IPS-18a (cell line): ENCODE results near the gene FOXJ2.
"Not testable (repeated sequence)": the region's sequence is repeated elsewhere in the genome, so short reads cannot be mapped to it uniquely, and the experiment has no call there.

ENCODE experiments used
- H3K27ac ChIP-seq: one replicate; pipeline ENCODE4 v1.5.1; 2013; ENCODE audit warnings: low read length
- H3K27me3 ChIP-seq: one replicate; pipeline ENCODE4 v1.6.1; 2013; ENCODE audit warnings: mild to moderate bottlenecking, low read length; ENCODE audit not compliant: control insufficient read depth, insufficient read depth
- H3K36me3 ChIP-seq: one replicate; pipeline ENCODE4 v1.6.1; 2013; ENCODE audit warnings: low read depth, low read length; ENCODE audit not compliant: control insufficient read depth
- H3K4me1 ChIP-seq: one replicate; pipeline ENCODE4 v1.6.1; 2013; ENCODE audit warnings: low read depth, low read length; ENCODE audit not compliant: control insufficient read depth
- H3K4me3 ChIP-seq: one replicate; pipeline ENCODE4 v1.5.1; 2013; ENCODE audit warnings: low read length
- H3K9ac ChIP-seq: one replicate; pipeline ENCODE4 v1.6.1; 2013; ENCODE audit warnings: mild to moderate bottlenecking, low read length, moderate library complexity
- H3K9me3 ChIP-seq: one replicate; pipeline ENCODE4 v1.6.1; 2013; ENCODE audit warnings: low read depth, low read length; ENCODE audit not compliant: control insufficient read depth

The FOXJ2 gene

DNA sequence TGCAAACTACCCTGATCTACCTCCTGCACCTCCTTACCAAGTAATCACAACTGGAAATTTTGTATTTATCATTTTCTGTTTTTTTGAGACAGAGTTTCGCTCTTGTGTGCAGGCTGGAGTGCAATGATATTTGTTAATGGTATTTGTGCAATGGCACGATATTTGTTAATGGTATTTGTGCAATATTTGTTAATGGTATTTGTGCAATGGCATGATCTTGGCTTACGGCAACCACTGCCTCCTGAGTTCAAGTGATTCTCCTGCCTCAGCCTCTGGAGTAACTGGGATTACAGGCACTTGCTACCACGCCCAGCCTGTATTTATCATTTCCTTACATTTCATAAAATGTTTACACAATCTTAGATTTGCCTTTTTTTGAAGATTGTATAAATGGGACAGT is 43.9 kb downstream of the FOXJ2 start:
- no peaks in the 10 kb centered on the region for H3K27me3 ChIP-seq
- H3K36me3 ChIP-seq, result no peaks in the 10 kb centered on the region
- peaks cover 18% of the 10 kb centered on the region for H3K4me1 ChIP-seq
- no peak overlapping the region for H3K4me3 ChIP-seq
- no peaks in the 10 kb centered on the region for H3K9me3 ChIP-seq
- no peak overlapping the region for H3K27ac ChIP-seq
- H3K9ac ChIP-seq, result no peak overlapping the region

DNA sequence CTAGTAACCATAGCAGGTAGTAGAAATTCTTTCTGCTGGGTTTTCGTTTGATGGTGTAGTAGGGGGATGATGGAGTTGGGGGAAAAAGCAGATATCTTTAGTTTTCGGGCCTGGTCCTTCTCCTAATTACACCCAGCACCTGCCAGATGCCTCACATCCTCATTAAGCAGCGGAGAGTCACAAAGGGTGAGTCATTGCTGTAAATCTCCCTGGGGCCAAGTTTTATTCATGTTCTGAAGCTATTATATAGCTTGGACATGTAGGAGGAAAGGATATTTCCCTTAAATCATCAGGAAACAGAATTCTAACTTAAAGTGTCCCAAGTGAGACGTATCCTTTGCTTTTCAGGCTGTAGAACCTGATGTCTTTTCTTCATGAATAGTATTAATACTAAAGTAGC is 44.7 kb downstream of the FOXJ2 start:
- H3K4me1 ChIP-seq, result peaks cover 18% of the 10 kb centered on the region
- no peak overlapping the region for H3K4me3 ChIP-seq
- no peaks in the 10 kb centered on the region for H3K9me3 ChIP-seq
- no peak overlapping the region for H3K27ac ChIP-seq
- H3K9ac ChIP-seq, result no peak overlapping the region
- no peaks in the 10 kb centered on the region for H3K27me3 ChIP-seq
- no peaks in the 10 kb centered on the region for H3K36me3 ChIP-seq

DNA sequence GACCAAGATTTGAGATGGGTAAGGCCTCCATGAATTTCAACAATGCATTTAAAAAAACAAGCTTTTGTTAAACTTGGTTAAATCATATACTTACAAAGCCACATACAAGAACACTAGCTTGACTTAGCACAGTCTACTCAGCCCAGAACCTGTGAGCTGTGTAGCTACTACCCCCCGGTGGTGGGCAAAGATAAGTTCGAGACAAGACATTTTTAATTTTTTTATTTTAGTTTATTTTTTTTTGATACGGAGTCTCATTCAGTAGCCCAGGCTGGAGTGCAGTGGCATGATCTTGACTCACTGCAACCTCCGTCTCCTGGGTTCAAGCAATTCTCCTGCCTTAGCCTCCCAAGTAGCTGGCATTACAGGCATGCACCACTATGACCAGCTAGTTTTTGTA is 45.9 kb downstream of the FOXJ2 start:
- Histone ChIP-seq H3K36me3 (no peaks in the 10 kb centered on the region), H3K9ac (no peak overlapping the region), H3K4me3 (no peak overlapping the region), H3K9me3 (no peaks in the 10 kb centered on the region), H3K27ac (no peak overlapping the region), H3K4me1 (peaks cover 18% of the 10 kb centered on the region), H3K27me3 (no peaks in the 10 kb centered on the region)

DNA sequence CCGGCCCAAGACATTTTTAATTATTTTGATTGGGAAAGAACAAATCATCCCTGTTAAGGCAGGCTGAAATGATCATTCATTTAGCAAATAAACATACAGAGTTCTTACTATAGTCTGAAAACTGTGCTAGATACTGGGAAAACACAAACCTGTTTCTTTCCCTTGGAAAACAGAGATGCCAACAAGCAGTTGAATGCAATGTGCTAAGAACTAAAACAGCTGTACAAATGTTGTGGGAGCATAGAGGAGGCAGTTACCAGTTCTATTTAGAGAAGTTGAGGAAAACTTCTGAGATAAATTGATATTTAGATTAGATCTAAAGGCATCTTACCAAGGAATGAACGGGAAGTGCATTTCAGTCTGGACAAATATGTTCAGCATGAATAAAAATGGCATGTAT is 46.4 kb downstream of the FOXJ2 start:
- H3K4me3 ChIP-seq, result no peak overlapping the region
- H3K27ac ChIP-seq, result no peak overlapping the region
- peaks cover 18% of the 10 kb centered on the region for H3K4me1 ChIP-seq
- no peaks in the 10 kb centered on the region for H3K36me3 ChIP-seq
- H3K9me3 ChIP-seq, result no peaks in the 10 kb centered on the region
- no peaks in the 10 kb centered on the region for H3K27me3 ChIP-seq
- no peak overlapping the region for H3K9ac ChIP-seq

DNA sequence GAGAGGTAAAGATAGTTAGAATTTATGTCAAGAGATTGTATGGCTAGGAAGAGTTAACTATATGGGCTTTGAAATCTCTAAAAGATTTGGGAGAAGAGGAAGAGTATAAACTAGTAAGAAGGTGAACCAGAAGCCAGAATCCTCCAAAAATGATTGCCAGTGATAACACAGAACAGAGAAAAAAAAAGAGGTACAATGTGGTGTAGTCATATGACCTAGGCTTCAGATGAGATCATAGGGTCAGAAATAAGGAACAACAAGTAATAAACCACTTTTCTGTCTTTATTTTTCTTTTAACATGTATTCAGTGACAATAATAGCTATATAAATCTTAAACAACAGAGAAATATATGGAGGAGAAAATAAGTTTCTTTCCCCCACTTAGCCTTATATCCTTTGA is 47.6 kb downstream of the FOXJ2 start:
- Histone ChIP-seq H3K27ac (no peak overlapping the region), H3K36me3 (no peaks in the 10 kb centered on the region), H3K4me1 (peaks cover 18% of the 10 kb centered on the region), H3K27me3 (no peaks in the 10 kb centered on the region), H3K4me3 (no peak overlapping the region), H3K9ac (no peak overlapping the region), H3K9me3 (no peaks in the 10 kb centered on the region)

DNA sequence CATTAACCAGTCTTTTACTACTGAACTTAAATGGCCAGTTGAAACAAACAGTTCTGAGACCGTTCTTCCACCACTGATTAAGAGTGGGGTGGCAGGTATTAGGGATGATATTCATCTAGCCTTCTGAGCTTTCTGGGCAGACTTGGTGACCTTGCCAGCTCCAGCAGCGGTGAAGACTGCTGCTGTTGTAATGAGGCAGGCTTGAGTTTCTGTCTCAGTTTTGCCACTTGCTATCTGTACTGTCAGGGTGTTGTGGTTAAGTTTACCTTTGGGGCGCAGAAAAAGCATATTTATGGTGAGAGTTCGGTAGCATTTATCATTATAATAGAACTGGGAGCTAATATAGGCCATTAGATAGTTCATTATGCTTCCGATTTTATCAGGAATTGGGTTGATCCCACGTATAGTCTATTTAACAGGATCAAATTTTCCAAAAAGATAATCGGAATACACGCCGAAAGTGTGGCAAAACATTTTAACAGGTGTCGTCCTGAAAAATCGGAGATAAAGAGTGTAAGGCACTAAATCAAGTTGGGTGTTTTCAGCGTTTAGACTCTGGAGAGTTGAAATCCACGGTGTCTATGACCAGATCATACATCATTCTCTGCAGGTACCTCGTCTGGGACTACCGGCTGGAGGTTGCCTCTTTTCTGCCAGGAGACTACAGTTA is 48.9 kb downstream of the FOXJ2 start:
- Histone ChIP-seq H3K27ac (peak overlapping the region; percentile 94), H3K9ac (peak overlapping the region; percentile 87), H3K27me3 (no peaks in the 10 kb centered on the region), H3K4me3 (peak overlapping the region; percentile 86), H3K36me3 (no peaks in the 10 kb centered on the region), H3K4me1 (peaks cover 18% of the 10 kb centered on the region), H3K9me3 (no peaks in the 10 kb centered on the region)

DNA sequence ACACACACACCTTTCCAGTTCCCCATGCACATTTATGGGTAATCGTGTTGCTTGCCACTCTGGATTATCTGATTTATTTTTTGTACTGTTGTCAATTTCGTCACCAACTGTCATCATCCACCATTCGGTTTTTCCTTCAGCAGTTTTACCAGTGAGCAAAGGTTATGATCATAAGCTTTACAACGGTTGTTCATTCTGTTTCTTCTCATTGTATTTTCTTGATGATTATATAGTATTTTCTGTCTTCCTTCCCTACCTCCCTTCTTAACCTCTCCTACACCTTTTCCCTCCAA is 50.2 kb downstream of the FOXJ2 start:
- Histone ChIP-seq H3K9me3 (no peaks in the 10 kb centered on the region), H3K4me3 (peak overlapping the region; percentile 86), H3K27ac (no peak overlapping the region), H3K27me3 (no peaks in the 10 kb centered on the region), H3K36me3 (no peaks in the 10 kb centered on the region), H3K4me1 (peaks cover 9% of the 10 kb centered on the region), H3K9ac (peak overlapping the region; percentile 87)

DNA sequence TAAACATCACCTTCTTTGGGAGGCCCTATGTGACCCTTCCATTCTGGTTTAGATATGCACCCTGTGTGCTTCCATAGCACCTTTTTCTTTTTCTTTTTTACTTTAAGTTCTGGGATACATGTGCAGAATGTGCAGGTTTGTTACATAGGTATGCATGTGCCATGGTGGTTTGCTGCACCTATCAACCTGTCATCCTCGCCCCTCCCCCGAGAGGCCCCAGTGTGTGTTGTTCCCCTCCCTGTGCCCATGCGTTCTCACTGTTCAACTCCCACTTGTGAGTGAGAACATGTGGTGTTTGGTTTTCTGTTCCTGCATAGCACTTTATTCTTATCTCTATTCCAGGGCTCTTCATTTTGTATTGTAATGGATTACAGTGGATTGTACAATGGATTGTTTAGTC is 51.8 kb downstream of the FOXJ2 start:
- not testable (repeated sequence) for H3K27ac ChIP-seq, H3K36me3 ChIP-seq, H3K9ac ChIP-seq, H3K27me3 ChIP-seq, H3K9me3 ChIP-seq, H3K4me3 ChIP-seq, H3K4me1 ChIP-seq

DNA sequence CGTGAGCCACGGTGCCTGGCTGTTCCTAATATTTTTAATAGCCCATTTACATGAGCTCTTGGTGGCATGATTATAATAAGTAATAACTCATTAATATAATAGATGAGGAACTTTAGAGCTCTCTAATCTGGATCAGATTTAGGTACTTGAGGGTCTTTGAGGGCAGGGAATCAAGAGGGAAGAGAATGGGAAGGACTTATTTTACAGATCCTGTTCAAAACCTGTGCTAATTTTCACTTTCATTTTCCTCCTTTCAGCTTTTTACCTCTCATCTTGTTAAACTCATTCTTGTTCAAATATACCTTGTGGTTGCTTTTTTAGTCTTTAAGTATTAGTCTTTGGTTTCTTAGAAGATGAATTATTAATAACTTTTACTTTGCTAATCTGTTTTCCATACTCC is 55.1 kb downstream of the FOXJ2 start:
- no peaks in the 10 kb centered on the region for H3K9me3 ChIP-seq
- no peaks in the 10 kb centered on the region for H3K27me3 ChIP-seq
- H3K4me1 ChIP-seq, result no peaks in the 10 kb centered on the region
- no peak overlapping the region for H3K27ac ChIP-seq
- H3K36me3 ChIP-seq, result peaks cover 24% of the 10 kb centered on the region
- no peak overlapping the region for H3K4me3 ChIP-seq
- no peak overlapping the region for H3K9ac ChIP-seq

DNA sequence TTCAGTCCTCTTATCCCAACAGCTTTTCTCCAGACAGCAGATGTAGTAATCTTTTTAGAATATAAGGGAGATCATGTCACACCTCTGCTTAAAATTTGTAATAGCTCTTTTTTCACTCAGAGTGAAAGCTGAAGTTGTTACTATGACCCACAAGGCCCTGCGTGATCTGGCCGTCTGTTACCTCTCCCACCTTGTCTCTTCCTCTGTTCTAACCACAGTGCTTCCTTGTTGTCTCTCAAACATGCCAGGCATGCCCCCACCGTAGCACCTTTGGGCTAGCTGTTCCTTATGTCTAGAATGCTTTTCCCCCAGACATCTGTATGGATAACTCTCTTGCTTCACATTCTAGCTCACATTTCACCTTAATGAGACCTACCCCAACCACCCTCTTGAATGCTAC is 56.1 kb downstream of the FOXJ2 start:
- no peak overlapping the region for H3K27ac ChIP-seq
- H3K4me3 ChIP-seq, result no peak overlapping the region
- H3K36me3 ChIP-seq, result peaks cover 31% of the 10 kb centered on the region
- H3K9me3 ChIP-seq, result no peaks in the 10 kb centered on the region
- H3K9ac ChIP-seq, result no peak overlapping the region
- H3K27me3 ChIP-seq, result no peaks in the 10 kb centered on the region
- H3K4me1 ChIP-seq, result no peaks in the 10 kb centered on the region

DNA sequence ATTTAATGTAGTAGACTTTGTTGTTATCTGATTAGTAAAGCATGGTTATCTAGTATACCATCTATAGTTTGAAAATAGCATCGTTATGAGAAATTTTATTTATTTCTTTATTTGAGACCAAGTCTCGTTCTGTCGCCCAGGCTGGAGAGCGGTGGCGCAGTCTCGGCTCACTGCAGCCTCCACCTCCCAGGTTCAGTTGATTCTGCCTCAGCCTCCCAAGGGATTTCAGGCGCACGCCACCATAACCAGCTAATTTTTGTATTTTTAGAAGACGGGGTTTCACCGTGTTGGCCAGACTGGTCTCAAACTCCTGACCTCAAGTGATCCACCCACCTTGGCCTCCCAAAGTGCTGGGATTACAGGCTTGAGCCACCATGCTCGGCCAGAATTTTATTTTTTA is 56.8 kb downstream of the FOXJ2 start:
- H3K9me3 ChIP-seq, H3K4me1 ChIP-seq, H3K27ac ChIP-seq, H3K4me3 ChIP-seq, H3K27me3 ChIP-seq, H3K9ac ChIP-seq: not testable (repeated sequence)
- peaks cover 36% of the 10 kb centered on the region for H3K36me3 ChIP-seq

DNA sequence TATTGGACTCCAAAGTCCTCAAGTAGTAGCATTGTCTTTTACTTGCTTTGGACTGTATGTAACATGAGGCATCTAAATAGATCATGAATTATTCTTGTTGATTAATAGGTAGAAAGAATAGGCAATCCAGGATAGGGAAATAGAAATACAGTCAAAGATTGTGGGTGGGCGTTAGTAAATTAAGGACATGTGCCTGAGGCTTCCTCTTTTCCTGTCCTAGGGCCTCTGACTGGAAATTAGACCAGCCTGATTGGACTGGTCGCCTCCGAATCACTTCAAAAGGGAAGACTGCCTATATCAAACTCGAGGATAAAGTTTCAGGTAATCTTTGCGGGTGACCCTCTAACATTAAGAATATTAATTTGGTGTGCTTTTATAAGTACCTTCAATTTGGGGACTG is 57.2 kb downstream of the FOXJ2 start:
- H3K4me1 ChIP-seq, result no peaks in the 10 kb centered on the region
- peaks cover 41% of the 10 kb centered on the region for H3K36me3 ChIP-seq

More for the DNA sequence above, 57.2 kb downstream of the FOXJ2 start:
- Histone ChIP-seq H3K9me3 (no peaks in the 10 kb centered on the region), H3K9ac (no peak overlapping the region), H3K4me3 (no peak overlapping the region), H3K27me3 (no peaks in the 10 kb centered on the region), H3K27ac (no peak overlapping the region)
